ENCODE results near the gene OR8K3.

OR8K3 gene

DNA sequence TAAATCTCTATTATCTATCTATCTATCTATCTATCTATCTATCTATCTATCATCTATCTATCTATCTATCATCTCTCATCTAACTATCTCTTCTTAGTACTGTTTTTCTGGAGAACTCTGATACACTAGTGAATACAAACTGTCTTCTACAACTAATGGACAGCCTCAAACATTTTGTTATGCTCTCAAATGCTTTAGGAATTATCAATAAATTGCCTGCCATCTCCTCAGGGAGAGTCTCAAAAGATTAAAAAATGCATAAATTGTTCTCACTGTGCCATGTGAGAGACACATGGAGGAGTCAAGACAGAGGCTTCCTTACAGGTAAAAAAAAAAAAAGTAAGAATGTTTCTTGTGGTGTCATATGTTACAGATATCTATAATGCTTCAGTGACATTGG lies at the start of gene OR8K3:
Gene OR8K3 (plus strand): TSS at position 301 of the 400 bp plus-strand sequence. CDS start 3,163 bp downstream, outside the sequence.
- TF ChIP-seq CTCF (IDR thresholded peaks at IDR 0.05; ENCODE audit: borderline replicate concordance, control extremely low read depth, extremely low read depth, insufficient read depth, missing control alignments): no peak
- in situ Hi-C loops (cut with MboI; ENCODE audit: low sequenced_read_pairs, unreplicated experiment): no loop called here
- DNase-seq (ENCODE audit: low spot score): no peak

GRCh38 chr11:56271092-56271491 lies 43.9 kb upstream of the OR8K3 start:
- DNase-seq (ENCODE audit: low spot score): no peak
- TF ChIP-seq CTCF (IDR thresholded peaks at IDR 0.05; ENCODE audit: borderline replicate concordance, control extremely low read depth, extremely low read depth, insufficient read depth, missing control alignments): no peak
- in situ Hi-C loops (cut with MboI; ENCODE audit: low sequenced_read_pairs, unreplicated experiment): no loop called here

GRCh38 chr11:56273854-56274253 lies 41.1 kb upstream of the OR8K3 start, which contains the start of gene OR5T1:
OR5T1 (plus strand) TSS chr11:56274154; CDS start chr11:56275639, 1,485 bp downstream.
- in situ Hi-C loops (cut with MboI; ENCODE audit: low sequenced_read_pairs, unreplicated experiment): no loop called here
- no peak for TF ChIP-seq CTCF (IDR thresholded peaks at IDR 0.05; ENCODE audit: borderline replicate concordance, control extremely low read depth, extremely low read depth, insufficient read depth, missing control alignments)
- no peak for DNase-seq (ENCODE audit: low spot score)

- DNase-seq (ENCODE audit: low spot score): no peak
- in situ Hi-C loops (cut with MboI; ENCODE audit: low sequenced_read_pairs, unreplicated experiment): no loop called here
- no peak for TF ChIP-seq CTCF (IDR thresholded peaks at IDR 0.05; ENCODE audit: borderline replicate concordance, control extremely low read depth, extremely low read depth, insufficient read depth, missing control alignments)
These were observed 22.8 kb upstream of the OR8K3 start, which contains the start of gene OR8H1 for GRCh38 chr11:56292154-56292553. OR8H1 (minus strand) TSS chr11:56292254; CDS start chr11:56291062, 1,192 bp downstream.

- TF ChIP-seq CTCF (IDR thresholded peaks at IDR 0.05; ENCODE audit: borderline replicate concordance, control extremely low read depth, extremely low read depth, insufficient read depth, missing control alignments): no peak
- DNase-seq (ENCODE audit: low spot score): no peak
- in situ Hi-C loops (cut with MboI; ENCODE audit: low sequenced_read_pairs, unreplicated experiment): no loop called here
These were observed 18.0 kb upstream of the OR8K3 start for GRCh38 chr11:56296898-56297297.

- no peak for TF ChIP-seq CTCF (IDR thresholded peaks at IDR 0.05; ENCODE audit: borderline replicate concordance, control extremely low read depth, extremely low read depth, insufficient read depth, missing control alignments)
- in situ Hi-C loops (cut with MboI; ENCODE audit: low sequenced_read_pairs, unreplicated experiment): no loop called here
- DNase-seq (ENCODE audit: low spot score): no peak
These were observed 7.1 kb upstream of the OR8K3 start for GRCh38 chr11:56307836-56308235.

Measured in GM13976 (cell line).